Measurements from ENCODE around the gene ACOT13.
"Not testable (repeated sequence)": the region's sequence is repeated elsewhere in the genome, so short reads cannot be mapped to it uniquely, and the experiment has no call there.

Gene ACOT13

GRCh38 chr6:24734166-24734565 is 67.3 kb downstream of the ACOT13 start:
- no peak for DNase-seq

- not testable (repeated sequence) for DNase-seq
Measured at GRCh38 chr6:24734710-24735109, 67.8 kb downstream of the ACOT13 start.

- no peak for DNase-seq
Measured at GRCh38 chr6:24738741-24739140, 71.9 kb downstream of the ACOT13 start.

GRCh38 chr6:24740861-24741260 is 74.0 kb downstream of the ACOT13 start:
- no peak for DNase-seq

GRCh38 chr6:24742216-24742738 is 75.4 kb downstream of the ACOT13 start:
- no peak for DNase-seq

- DNase-seq: peak; percentile 82
Measured at GRCh38 chr6:24743265-24743943, 76.5 kb downstream of the ACOT13 start.

GRCh38 chr6:24743944-24744335 is 77.1 kb downstream of the ACOT13 start:
- peak; percentile 41 for DNase-seq

- DNase-seq: no peak
Measured at GRCh38 chr6:24744911-24745310, 78.0 kb downstream of the ACOT13 start.

- no peak for DNase-seq
Measured at GRCh38 chr6:24749297-24749696, 82.4 kb downstream of the ACOT13 start.

- not testable (repeated sequence) for DNase-seq
Measured at GRCh38 chr6:24750878-24751277, 84.0 kb downstream of the ACOT13 start.

GRCh38 chr6:24752503-24752902 is 85.6 kb downstream of the ACOT13 start:
- DNase-seq: no peak

- no peak for DNase-seq
Measured at GRCh38 chr6:24752917-24753492, 86.1 kb downstream of the ACOT13 start.

GRCh38 chr6:24753545-24753944 is 86.7 kb downstream of the ACOT13 start:
- no peak for DNase-seq

- DNase-seq: not testable (repeated sequence)
Measured at GRCh38 chr6:24754378-24754777, 87.5 kb downstream of the ACOT13 start.
